Right cardiac atrium (tissue), 5 donors: ENCODE data around the gene GPR143. TPM values are rescaled to one million over a fixed set of nuclear protein-coding genes. Genes with fewer than 3 reads are reported as not detected.

Experiments
- ATAC-seq, 2 donors: fragments of 200-7000 bp; cut with Tn5 transposase; one replicate each; pipeline versions ENCODE4 v1.8.0 to v1.9.1; 2020; ENCODE audit warnings: moderate library complexity in 2 of 2, mild to moderate bottlenecking in 1 of 2
- DNase-seq, 3 donors: peaks; one replicate each; pipeline ENCODE4 v3.0.0-alpha.2; 2020
- H3K27ac ChIP-seq: one replicate; pipeline ENCODE4 v1.5.1; 2013; ENCODE audit warnings: mild to moderate bottlenecking, low read length, control low read depth, moderate library complexity
- H3K27me3 ChIP-seq: one replicate; pipeline ENCODE4 v1.6.1; 2013; ENCODE audit not compliant: control insufficient read depth, insufficient read depth
- H3K4me1 ChIP-seq: one replicate; pipeline ENCODE4 v1.6.1; 2013; ENCODE audit warnings: low read length; ENCODE audit not compliant: control insufficient read depth, insufficient read depth
- H3K4me3 ChIP-seq: one replicate; pipeline ENCODE4 v1.5.1; 2013; ENCODE audit warnings: low read length, control low read depth
- H3K9me3 ChIP-seq: one replicate; pipeline ENCODE4 v1.6.1; 2013; ENCODE audit warnings: low read length; ENCODE audit not compliant: control insufficient read depth
- WGBS: extraction: QIAGEN DNeasy Blood & Tissue Kit; methylation state at CpG from one replicate; pipeline ENCODE4 v1.1.7; 2013; 5-methylcytosine and 5-hydroxymethylcytosine counted together
- intact Hi-C, 4 donors: fragments of 100-400 bp; cut with DNase I; formaldehyde crosslinking; loops; one replicate each; pipeline versions ENCODE4 v1.11.0 to v1.14.0; 2022 to 2023
- polyA plus RNA-seq: library from polyadenylated mRNA; stranded (reverse); fragments of 200-250 nt; gene quantifications from one replicate; pipeline ENCODE4 v1.2.3, GENCODE V29; 2013
- total RNA-seq, 4 donors: library from RNA; stranded (reverse); fragmentation: NEBNext Ultra II Directional; extraction: Animal tissue kit (Norgen Biotek cat#: 25700); gene quantifications; one replicate each; pipeline ENCODE4 v1.2.1, GENCODE V29; 2021
- donor health status: healthy with polysubstance abuse.
- donor health status: DM: no; HTN: yes; CAD: no.
- donor health status: DM: no; HTN: no; CAD: no.
- donor health status: DM: no; HTN: yes; CAD: no; lungs with severe emphysema.
- donor health status: DM: yes; HTN: yes; CAD: no.

Gene GPR143
- total and polyA plus RNA-seq, 5 donors = 0.14 to 0.28 (median 0.23) TPM; not detected in 1

- intact Hi-C loops = loop anchor here in 3 of 4 donors (5.0 to 10.0 kb wide), 3 partner anchors 735 to 963 kb away; no protein-coding TSS in a partner anchor
- Histone ChIP-seq H3K27ac (no peak overlapping the region), H3K27me3 (no peaks in the 10 kb centered on the region), H3K4me3 (no peak overlapping the region), H3K4me1 (no peaks in the 10 kb centered on the region), H3K9me3 (no peaks in the 10 kb centered on the region)
- no peak for ATAC-seq
- 71% methylated on average over 13 of the region's 13 CpGs for WGBS
- no peak for DNase-seq
Measured at GRCh38 chrX:9707306-9708033, 58.2 kb downstream of the GPR143 start.

GRCh38 chrX:9706421-9706820 lies 59.2 kb downstream of the GPR143 start:
- no peak overlapping the region for H3K4me3 ChIP-seq
- H3K27ac ChIP-seq = no peak overlapping the region
- no peaks in the 10 kb centered on the region for H3K4me1 ChIP-seq
- no peaks in the 10 kb centered on the region for H3K27me3 ChIP-seq
- intact Hi-C loops = loop anchor here in 3 of 4 donors (5.0 to 10.0 kb wide), 3 partner anchors 734 to 962 kb away; no protein-coding TSS in a partner anchor
- DNase-seq (no peak), ATAC-seq (no peak)
- WGBS = 54% methylated on average over 4 of the region's 4 CpGs
- H3K9me3 ChIP-seq = no peaks in the 10 kb centered on the region

DNA sequence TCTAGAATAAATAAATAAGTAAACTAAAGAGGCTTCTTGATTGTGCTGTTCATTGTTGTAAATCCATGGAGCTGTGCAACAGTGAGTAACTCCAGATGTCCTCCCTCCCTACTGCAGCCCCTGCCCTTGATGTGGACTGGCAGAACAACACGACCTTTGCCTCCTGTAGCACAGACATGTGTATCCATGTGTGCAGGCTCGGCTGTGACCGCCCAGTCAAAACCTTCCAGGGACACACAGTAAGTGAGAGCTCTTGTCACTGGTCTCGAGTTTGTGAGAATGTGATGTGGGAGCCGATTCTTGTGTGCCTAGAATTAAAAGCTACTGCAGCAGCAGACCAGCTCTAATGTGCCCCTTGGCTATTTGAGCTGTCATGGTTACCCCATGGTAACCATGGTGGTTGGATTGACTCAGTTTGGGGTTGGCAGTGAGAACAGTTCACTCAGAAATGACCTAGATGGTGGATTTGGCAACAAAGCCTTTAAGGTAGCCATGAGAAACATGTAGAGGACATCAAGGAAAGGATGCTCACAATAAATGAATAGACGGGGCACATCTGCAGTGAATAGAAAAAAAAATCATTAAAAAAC lies 60.7 kb downstream of the GPR143 start:
- Histone ChIP-seq H3K9me3 (no peaks in the 10 kb centered on the region), H3K27ac (no peak overlapping the region), H3K4me1 (no peaks in the 10 kb centered on the region), H3K4me3 (no peak overlapping the region), H3K27me3 (no peaks in the 10 kb centered on the region)
- intact Hi-C loops = loop anchor here in 3 of 4 donors (5.0 to 10.0 kb wide), 3 partner anchors 733 to 960 kb away; no protein-coding TSS in a partner anchor
- ATAC-seq = no peak
- DNase-seq = no peak
- WGBS = 97% methylated on average over 6 of the region's 6 CpGs

DNA sequence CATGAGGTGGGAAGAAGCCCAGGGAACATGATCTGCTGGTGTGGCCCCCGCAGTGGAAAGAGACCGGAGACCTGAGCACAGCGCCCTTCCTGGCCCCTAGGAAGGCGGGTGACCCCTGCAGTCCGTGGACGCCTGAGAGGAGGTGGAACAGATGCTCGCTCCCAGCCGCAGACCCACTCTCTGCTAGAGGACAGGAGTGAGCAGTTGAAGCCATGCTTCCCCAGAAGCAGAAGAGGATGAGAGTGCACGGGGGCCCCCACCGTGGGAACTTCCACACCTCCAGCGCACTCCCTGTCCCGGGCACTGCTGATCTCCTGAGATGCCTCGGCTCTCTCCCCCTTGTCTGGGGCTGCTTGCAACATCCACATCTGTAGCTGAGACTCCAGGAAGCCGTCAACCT lies 62.2 kb downstream of the GPR143 start:
- no peak for ATAC-seq

GRCh38 chrX:9701790-9702189 lies 63.9 kb downstream of the GPR143 start:
- intact Hi-C loops = loop anchor here in 1 of 4 donors (10.0 kb wide), 1 partner anchor 957 kb away; no protein-coding TSS in a partner anchor
- no peak overlapping the region for H3K27ac ChIP-seq
- no peak for DNase-seq
- H3K4me3 ChIP-seq = no peak overlapping the region
- ATAC-seq = no peak
- 98% methylated on average over 12 of the region's 12 CpGs for WGBS
- H3K9me3 ChIP-seq = no peaks in the 10 kb centered on the region
- H3K27me3 ChIP-seq = no peaks in the 10 kb centered on the region
- H3K4me1 ChIP-seq = no peaks in the 10 kb centered on the region

More for the DNA sequence above, 62.2 kb downstream of the GPR143 start:
- H3K4me1 ChIP-seq = no peaks in the 10 kb centered on the region
- no peaks in the 10 kb centered on the region for H3K27me3 ChIP-seq
- no peaks in the 10 kb centered on the region for H3K9me3 ChIP-seq
- no peak overlapping the region for H3K4me3 ChIP-seq
- DNase-seq = no peak
- WGBS = 94% methylated on average over 14 of the region's 14 CpGs
- intact Hi-C loops = loop anchor here in 1 of 4 donors (10.0 kb wide), 1 partner anchor 959 kb away; no protein-coding TSS in a partner anchor
- H3K27ac ChIP-seq = no peak overlapping the region

- no peaks in the 10 kb centered on the region for H3K4me1 ChIP-seq
- 87% methylated on average over 15 of the region's 15 CpGs for WGBS
- H3K27ac ChIP-seq = no peak overlapping the region
- ATAC-seq = no peak
- no peaks in the 10 kb centered on the region for H3K27me3 ChIP-seq
- intact Hi-C loops = loop anchor here in 1 of 4 donors (10.0 kb wide), 1 partner anchor 956 kb away; no protein-coding TSS in a partner anchor
- no peak overlapping the region for H3K4me3 ChIP-seq
- no peak for DNase-seq
- H3K9me3 ChIP-seq = no peaks in the 10 kb centered on the region
Measured at GRCh38 chrX:9700555-9700954, 65.1 kb downstream of the GPR143 start.

- WGBS = 96% methylated on average over 12 of the region's 12 CpGs
- no peaks in the 10 kb centered on the region for H3K27me3 ChIP-seq
- no peak for ATAC-seq
- intact Hi-C loops = loop anchor here in 1 of 4 donors (10.0 kb wide), 1 partner anchor 234 kb away; the partner anchor contains the start of gene TBL1X
- H3K4me1 ChIP-seq = no peaks in the 10 kb centered on the region
- DNase-seq = no peak
- no peaks in the 10 kb centered on the region for H3K9me3 ChIP-seq
- no peak overlapping the region for H3K27ac ChIP-seq
- H3K4me3 ChIP-seq = no peak overlapping the region
Measured at GRCh38 chrX:9698576-9698975, 67.1 kb downstream of the GPR143 start.

- WGBS = 94% methylated on average over 12 of the region's 12 CpGs
- Histone ChIP-seq H3K27me3 (no peaks in the 10 kb centered on the region), H3K9me3 (no peaks in the 10 kb centered on the region), H3K4me1 (no peaks in the 10 kb centered on the region), H3K27ac (no peak overlapping the region), H3K4me3 (no peak overlapping the region)
- intact Hi-C loops = loop anchor here in 1 of 4 donors (10.0 kb wide), 1 partner anchor 229 kb away; the partner anchor contains the start of gene TBL1X
- DNase-seq (no peak), ATAC-seq (no peak)
Measured at GRCh38 chrX:9693307-9694001, 72.2 kb downstream of the GPR143 start.

DNA sequence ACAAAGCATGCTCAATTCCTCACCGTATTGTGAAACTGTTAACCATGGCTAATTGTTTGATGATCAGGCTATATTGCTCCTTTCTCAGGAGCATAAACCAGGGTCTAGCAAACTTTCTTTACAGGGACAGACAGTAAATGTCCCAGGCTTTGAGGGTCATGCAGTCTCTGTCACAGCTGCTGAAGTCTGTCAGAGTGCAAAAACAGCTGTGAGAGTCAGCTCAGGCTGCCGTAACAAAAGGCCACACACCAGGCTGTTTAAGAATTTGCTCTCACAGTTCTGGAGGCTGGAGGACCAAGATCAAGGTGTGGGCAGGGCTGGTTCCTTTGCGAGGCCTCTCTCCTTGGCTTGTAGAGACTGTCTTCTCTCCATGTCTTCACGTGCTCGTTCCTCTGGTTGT lies 75.6 kb downstream of the GPR143 start:
- WGBS = 92% methylated on average over 5 of the region's 5 CpGs

DNA sequence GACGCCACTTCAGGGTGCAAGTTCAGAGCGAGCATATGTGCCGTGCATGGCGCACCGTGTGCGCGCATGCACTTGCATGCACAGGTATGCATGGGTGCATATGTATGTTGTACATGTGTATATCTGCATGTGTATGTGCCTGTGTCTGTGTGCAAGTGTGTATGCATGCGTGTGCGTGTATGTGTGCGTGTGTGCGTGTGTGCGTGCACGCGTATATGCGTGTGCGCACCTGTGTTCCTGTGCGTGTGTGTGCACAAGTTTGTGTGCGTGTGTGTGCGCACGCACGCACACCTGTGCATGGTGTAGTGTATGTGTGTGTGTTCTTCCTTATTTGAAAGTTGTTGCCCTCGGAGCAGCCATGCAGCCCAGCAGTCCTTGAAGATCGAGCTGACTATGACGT lies 76.8 kb downstream of the GPR143 start:
- DNase-seq (no peak), ATAC-seq (no peak)
- Histone ChIP-seq H3K4me3 (no peak overlapping the region), H3K9me3 (no peaks in the 10 kb centered on the region), H3K27me3 (no peaks in the 10 kb centered on the region), H3K27ac (no peak overlapping the region), H3K4me1 (no peaks in the 10 kb centered on the region)
- intact Hi-C loops = no loop called here
- WGBS = 97% methylated on average over 24 of the region's 24 CpGs

More for the DNA sequence above, 75.6 kb downstream of the GPR143 start:
- Histone ChIP-seq H3K27me3 (no peaks in the 10 kb centered on the region), H3K9me3 (no peaks in the 10 kb centered on the region), H3K27ac (no peak overlapping the region), H3K4me1 (no peaks in the 10 kb centered on the region), H3K4me3 (no peak overlapping the region)
- intact Hi-C loops = loop anchor here in 1 of 4 donors (10.0 kb wide), 1 partner anchor 225 kb away; the partner anchor contains the start of gene TBL1X
- ATAC-seq = no peak
- no peak for DNase-seq
